HepG2 (cell line): ENCODE results near the gene DNAJC13. TPM values are rescaled to one million over a fixed set of nuclear protein-coding genes. Genes with fewer than 3 reads are reported as not detected.

Experiments
- ATAC-seq: fragments of 200-7000 bp; cut with Tn5 transposase; 3 replicates; pipeline ENCODE4 v1.9.1; 2020; ENCODE audit warnings: mild to moderate bottlenecking, moderate library complexity
- BruUV-seq: library from RNA; stranded (reverse); fragments of 400-500 nt; replicated peaks from 2 replicates; lab custom pipeline; 2021; lab: Mats Ljungman, UMichigan
- CTCF ChIA-PET: fragments of 300-600 bp; formaldehyde crosslinking; extraction: SDS; loops from one replicate; lab custom pipeline; 2021; ENCODE audit warnings: low total read pairs, inconsistent platforms, low intra/inter-chr PET ratio; lab: Yijun Ruan, JAX
- POLR2A ChIA-PET: fragments of 350-600 bp; sonication (Branson Sonifier 250); formaldehyde crosslinking; loops from one replicate; lab custom pipeline; 2020; ENCODE audit warnings: antibody characterized with exemption, inconsistent platforms; lab: Yijun Ruan, JAX
- DNase-seq: peaks from one replicate; pipeline ENCODE4 v3.0.0-alpha.2; 2015; ENCODE audit warnings: low spot score
- FAIRE-seq: peaks from 3 replicates; lab custom pipeline; 2011; peaks lifted over from hg19 to GRCh38; lab: Jason Lieb, UNC
- H2AFZ ChIP-seq: one replicate; pipeline ENCODE4 v1.6.1; 2011; ENCODE audit warnings: low read length, inconsistent platforms
- H3K27ac ChIP-seq: fragments of 300-600 bp; 3 replicates; pipeline ENCODE4 v1.8.0; 2011; ENCODE audit warnings: mixed run types, mild to moderate bottlenecking, mixed read lengths, low read length, inconsistent platforms; ENCODE audit not compliant: insufficient read depth; ENCODE audit errors: extremely low read length
- H3K27me3 ChIP-seq, 2 experiments: fragments of 200-600 bp in 1 of 2; 2 replicates in 1 of 2; 3 replicates in 1 of 2; pipeline versions ENCODE4 v1.6.0 to v1.8.0; 2011; ENCODE audit warnings: low read length in 2 of 2, mild to moderate bottlenecking in 2 of 2, moderate library complexity in 2 of 2, inconsistent platforms in 1 of 2; ENCODE audit not compliant: insufficient read depth in 2 of 2, control insufficient read depth in 1 of 2
- H3K36me3 ChIP-seq, 2 experiments: fragments of 200-600 bp in 1 of 2; replicated peaks in 1 of 2; 2 replicates in 1 of 2; 3 replicates in 1 of 2; pipeline versions ENCODE4 v1.5.1 to v1.8.0; 2011; ENCODE audit warnings: low read length in 2 of 2, inconsistent platforms in 1 of 2; ENCODE audit not compliant: insufficient read depth in 2 of 2, control insufficient read depth in 1 of 2
- H3K4me1 ChIP-seq: 2 replicates; pipeline ENCODE4 v1.5.1; 2012; ENCODE audit warnings: low read length, inconsistent platforms; ENCODE audit not compliant: insufficient read depth
- H3K4me2 ChIP-seq: 2 replicates; pipeline ENCODE4 v1.6.0; 2011; ENCODE audit warnings: low read depth, low read length, inconsistent platforms
- H3K4me3 ChIP-seq, 3 experiments: fragments of 200-600 bp in 1 of 3; sonication (generic), shearing (Covaris generic) in 1 of 3; replicated peaks in 1 of 3; 2 replicates each; pipeline ENCODE4 v1.5.1; 2011 to 2016; ENCODE audit warnings: low read length in 3 of 3, inconsistent platforms in 2 of 3, low read depth in 2 of 3, mild to moderate bottlenecking in 2 of 3, control low read depth in 1 of 3, mixed read lengths in 1 of 3; ENCODE audit not compliant: insufficient read depth in 1 of 3
- H3K79me2 ChIP-seq: one replicate; pipeline ENCODE4 v1.6.1; 2011; ENCODE audit warnings: low read length, inconsistent platforms; ENCODE audit not compliant: insufficient read depth
- H3K9ac ChIP-seq: 2 replicates; pipeline ENCODE4 v1.6.0; 2011; ENCODE audit warnings: mild to moderate bottlenecking, low read depth, low read length, inconsistent platforms; ENCODE audit not compliant: insufficient read depth
- H3K9me3 ChIP-seq: 2 replicates; pipeline ENCODE4 v1.5.1; 2012; ENCODE audit warnings: mild to moderate bottlenecking, low read length
- H4K20me1 ChIP-seq: 2 replicates; pipeline ENCODE4 v1.6.0; 2011; ENCODE audit warnings: inconsistent platforms, mild to moderate bottlenecking, low read length, moderate library complexity; ENCODE audit not compliant: insufficient read depth
- ATAD3A ChIP-seq: sonication (generic); formaldehyde crosslinking; IDR thresholded peaks from 2 replicates; pipeline ENCODE4 v1.4.0; 2020; ENCODE audit warnings: missing genetic modification reagents
- DNMT1 ChIP-seq: sonication (generic); formaldehyde crosslinking; IDR thresholded peaks from 2 replicates; pipeline ENCODE4 v1.5.1; 2020; ENCODE audit warnings: mild to moderate bottlenecking, missing genetic modification reagents
- GLI4 ChIP-seq: sonication (generic); formaldehyde crosslinking; IDR thresholded peaks from 2 replicates; pipeline ENCODE4 v1.5.1; 2020; ENCODE audit warnings: missing genetic modification reagents, mild to moderate bottlenecking, moderate library complexity, borderline replicate concordance
- HMGA1 ChIP-seq: sonication (generic); formaldehyde crosslinking; conservative IDR thresholded peaks from 2 replicates; pipeline ENCODE4 v1.4.0; 2020; ENCODE audit warnings: missing genetic modification reagents
- MBD4 ChIP-seq: IDR thresholded peaks from 2 replicates; pipeline ENCODE4 v1.6.1; 2012; ENCODE audit warnings: low read length, inconsistent platforms, borderline replicate concordance
- NFE2L1 ChIP-seq: sonication (generic); formaldehyde crosslinking; IDR thresholded peaks from 2 replicates; pipeline ENCODE4 v1.4.0; 2020; ENCODE audit warnings: missing genetic modification reagents, mild to moderate bottlenecking, borderline replicate concordance
- PTBP1 ChIP-seq: fragments of 200-400 bp; formaldehyde crosslinking; IDR thresholded peaks from 2 replicates; pipeline ENCODE4 v1.6.1; 2018; ENCODE audit warnings: low read length, low read depth; ENCODE audit not compliant: poor library complexity, severe bottlenecking
- ZNF552 ChIP-seq: sonication (generic); formaldehyde crosslinking; IDR thresholded peaks from 2 replicates; pipeline ENCODE4 v1.9.0; 2022; ENCODE audit warnings: missing genetic modification reagents, mild to moderate bottlenecking, borderline replicate concordance
- ZNF761 ChIP-seq: sonication (generic); formaldehyde crosslinking; conservative IDR thresholded peaks from 2 replicates; pipeline ENCODE4 v1.4.0; 2020; ENCODE audit warnings: mild to moderate bottlenecking, missing genetic modification reagents
- ZNF772 ChIP-seq: sonication (generic); formaldehyde crosslinking; IDR thresholded peaks from 2 replicates; pipeline ENCODE4 v1.5.0; 2020; ENCODE audit warnings: mild to moderate bottlenecking, missing genetic modification reagents
- WGBS: methylation state at CpG from one replicate; pipeline ENCODE4 v1.1.6; 2017; ENCODE audit warnings: low lambda C conversion rate; 5-methylcytosine and 5-hydroxymethylcytosine counted together
- in situ Hi-C: cut with HindIII; loops from 2 replicates; pipeline ENCODE4 v1.10.0; 2017; ENCODE audit warnings: low pct_unique_long_range_greater_than_20kb; ENCODE audit not compliant: extremely low pct_ligation_motif_present
- intact Hi-C: fragments of 100-400 bp; cut with micrococcal nuclease; formaldehyde crosslinking; loops from one replicate; pipeline ENCODE4 v1.10.0; 2022; ENCODE audit not compliant: unreplicated experiment
- polyA plus RNA-seq, 8 experiments: library from polyadenylated mRNA; depleted of rRNA in 3 of 8; stranded (reverse) in 7 of 8; unstranded in 1 of 8; fragments of >200 nt; fragmentation: Illumina TruSeq in 4 of 8; extraction: Trizol in 4 of 8; gene quantifications; 2 replicates each; pipeline versions ENCODE4 v1.2.1 to v1.2.3, GENCODE V29; 2011 to 2016; ENCODE audit warnings: low read depth in 4 of 8, missing spikeins in 1 of 8, mixed read lengths in 1 of 8; ENCODE audit not compliant: insufficient read depth in 1 of 8
- total RNA-seq, 5 experiments: library from RNA; depleted of rRNA; stranded (reverse); fragments of >200 nt; fragmentation: Illumina TruSeq; extraction: Trizol; gene quantifications; 2 replicates each; pipeline ENCODE4 v1.2.3, GENCODE V29; 2016; ENCODE audit warnings: low read depth in 1 of 5
- TF ChIP-seq, protein P1 (sequence below): sonication (generic); formaldehyde crosslinking; IDR thresholded peaks from 2 replicates; pipeline ENCODE4 v1.4.0; 2020; ENCODE audit warnings: missing genetic modification reagents
- TF ChIP-seq, protein P2 (sequence below): sonication (generic); formaldehyde crosslinking; IDR thresholded peaks from 2 replicates; pipeline ENCODE4 v1.5.0; 2020; ENCODE audit warnings: mild to moderate bottlenecking, missing genetic modification reagents
- TF ChIP-seq, protein P3 (sequence below): IDR thresholded peaks from 2 replicates; pipeline ENCODE4 v1.6.1; 2016; ENCODE audit warnings: low read depth, control low read depth
- TF ChIP-seq, protein P4 (sequence below): sonication (generic); formaldehyde crosslinking; IDR thresholded peaks from 2 replicates; pipeline ENCODE4 v1.4.0; 2020; ENCODE audit warnings: mild to moderate bottlenecking, missing genetic modification reagents

DNAJC13 gene
- total and polyA plus RNA-seq, 2 of the 13 experiments (the other 11 are each of a cell fraction or from before 2014, with no cell fraction given), result 9.1 to 26.2 TPM

DNA sequence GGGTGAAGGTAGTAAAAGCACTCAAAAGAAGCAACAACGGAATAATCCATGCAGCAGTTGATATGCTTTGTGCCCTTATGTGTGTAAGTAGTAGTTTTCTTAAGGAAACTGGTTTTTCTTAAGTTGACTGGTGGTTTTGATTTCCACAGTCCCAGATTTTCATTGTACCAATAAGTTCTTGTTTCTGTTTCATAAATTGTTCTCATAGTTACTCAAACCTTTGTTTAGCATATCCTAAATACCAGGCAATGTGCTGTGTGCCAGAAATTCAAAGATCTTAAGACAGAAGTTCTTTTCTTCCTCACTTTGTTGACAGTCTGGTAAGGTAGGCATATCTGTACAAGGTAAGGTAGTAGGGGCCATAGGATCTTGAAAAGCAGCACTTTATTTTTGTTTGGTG lies 40.0 kb downstream of the DNAJC13 start:
- no peak overlapping the region for H3K27ac ChIP-seq
- BruUV-seq, result no TSS peak
- H3K27me3 ChIP-seq, result no peaks in the 10 kb centered on the region
- H3K9me3 ChIP-seq, result no peaks in the 10 kb centered on the region
- H3K9ac ChIP-seq, result no peak overlapping the region
- H3K4me1 ChIP-seq, result no peaks in the 10 kb centered on the region
- DNase-seq, result no peak
- peaks cover 2 to 56% of the 10 kb centered on the region in 2 experiments for H3K36me3 ChIP-seq
- in situ Hi-C loops, result no loop called here
- no peaks in the 10 kb centered on the region; the same call in 1 of the 2 replicates for H4K20me1 ChIP-seq
- H3K4me2 ChIP-seq, result no peak overlapping the region
- POLR2A ChIA-PET, result no interaction called here
- WGBS, result 100% methylated on average over 1 of the region's 1 CpG
- TF ChIP-seq, protein P1, sequence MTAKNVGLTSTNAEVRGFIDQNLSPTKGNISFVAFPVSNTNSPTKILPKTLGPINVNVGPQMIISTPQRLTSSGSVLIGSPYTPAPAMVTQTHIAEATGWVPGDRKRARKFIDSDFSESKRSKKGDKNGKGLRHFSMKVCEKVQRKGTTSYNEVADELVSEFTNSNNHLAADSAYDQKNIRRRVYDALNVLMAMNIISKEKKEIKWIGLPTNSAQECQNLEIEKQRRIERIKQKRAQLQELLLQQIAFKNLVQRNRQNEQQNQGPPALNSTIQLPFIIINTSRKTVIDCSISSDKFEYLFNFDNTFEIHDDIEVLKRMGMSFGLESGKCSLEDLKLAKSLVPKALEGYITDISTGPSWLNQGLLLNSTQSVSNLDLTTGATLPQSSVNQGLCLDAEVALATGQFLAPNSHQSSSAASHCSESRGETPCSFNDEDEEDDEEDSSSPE (CRISPR knock-in tag), result no peak
- TF ChIP-seq, protein P2, sequence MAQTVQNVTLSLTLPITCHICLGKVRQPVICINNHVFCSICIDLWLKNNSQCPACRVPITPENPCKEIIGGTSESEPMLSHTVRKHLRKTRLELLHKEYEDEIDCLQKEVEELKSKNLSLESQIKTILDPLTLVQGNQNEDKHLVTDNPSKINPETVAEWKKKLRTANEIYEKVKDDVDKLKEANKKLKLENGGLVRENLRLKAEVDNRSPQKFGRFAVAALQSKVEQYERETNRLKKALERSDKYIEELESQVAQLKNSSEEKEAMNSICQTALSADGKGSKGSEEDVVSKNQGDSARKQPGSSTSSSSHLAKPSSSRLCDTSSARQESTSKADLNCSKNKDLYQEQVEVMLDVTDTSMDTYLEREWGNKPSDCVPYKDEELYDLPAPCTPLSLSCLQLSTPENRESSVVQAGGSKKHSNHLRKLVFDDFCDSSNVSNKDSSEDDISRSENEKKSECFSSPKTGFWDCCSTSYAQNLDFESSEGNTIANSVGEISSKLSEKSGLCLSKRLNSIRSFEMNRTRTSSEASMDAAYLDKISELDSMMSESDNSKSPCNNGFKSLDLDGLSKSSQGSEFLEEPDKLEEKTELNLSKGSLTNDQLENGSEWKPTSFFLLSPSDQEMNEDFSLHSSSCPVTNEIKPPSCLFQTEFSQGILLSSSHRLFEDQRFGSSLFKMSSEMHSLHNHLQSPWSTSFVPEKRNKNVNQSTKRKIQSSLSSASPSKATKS (CRISPR knock-in tag), result no peak
- no peak for TF ChIP-seq ZNF761 (CRISPR knock-in tag)
- no peak for TF ChIP-seq DNMT1 (CRISPR knock-in tag)
- TF ChIP-seq MBD4, result no peak
- TF ChIP-seq ZNF552 (CRISPR knock-in tag), result no peak
- TF ChIP-seq PTBP1, result no peak
- TF ChIP-seq, protein P3, sequence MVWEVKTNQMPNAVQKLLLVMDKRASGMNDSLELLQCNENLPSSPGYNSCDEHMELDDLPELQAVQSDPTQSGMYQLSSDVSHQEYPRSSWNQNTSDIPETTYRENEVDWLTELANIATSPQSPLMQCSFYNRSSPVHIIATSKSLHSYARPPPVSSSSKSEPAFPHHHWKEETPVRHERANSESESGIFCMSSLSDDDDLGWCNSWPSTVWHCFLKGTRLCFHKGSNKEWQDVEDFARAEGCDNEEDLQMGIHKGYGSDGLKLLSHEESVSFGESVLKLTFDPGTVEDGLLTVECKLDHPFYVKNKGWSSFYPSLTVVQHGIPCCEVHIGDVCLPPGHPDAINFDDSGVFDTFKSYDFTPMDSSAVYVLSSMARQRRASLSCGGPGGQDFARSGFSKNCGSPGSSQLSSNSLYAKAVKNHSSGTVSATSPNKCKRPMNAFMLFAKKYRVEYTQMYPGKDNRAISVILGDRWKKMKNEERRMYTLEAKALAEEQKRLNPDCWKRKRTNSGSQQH (CRISPR knock-in tag), result no peak
- no peak for TF ChIP-seq NFE2L1 (CRISPR knock-in tag)
- TF ChIP-seq ZNF772 (CRISPR knock-in tag), result no peak
- TF ChIP-seq ATAD3A (CRISPR knock-in tag), result no peak
- TF ChIP-seq, protein P4, sequence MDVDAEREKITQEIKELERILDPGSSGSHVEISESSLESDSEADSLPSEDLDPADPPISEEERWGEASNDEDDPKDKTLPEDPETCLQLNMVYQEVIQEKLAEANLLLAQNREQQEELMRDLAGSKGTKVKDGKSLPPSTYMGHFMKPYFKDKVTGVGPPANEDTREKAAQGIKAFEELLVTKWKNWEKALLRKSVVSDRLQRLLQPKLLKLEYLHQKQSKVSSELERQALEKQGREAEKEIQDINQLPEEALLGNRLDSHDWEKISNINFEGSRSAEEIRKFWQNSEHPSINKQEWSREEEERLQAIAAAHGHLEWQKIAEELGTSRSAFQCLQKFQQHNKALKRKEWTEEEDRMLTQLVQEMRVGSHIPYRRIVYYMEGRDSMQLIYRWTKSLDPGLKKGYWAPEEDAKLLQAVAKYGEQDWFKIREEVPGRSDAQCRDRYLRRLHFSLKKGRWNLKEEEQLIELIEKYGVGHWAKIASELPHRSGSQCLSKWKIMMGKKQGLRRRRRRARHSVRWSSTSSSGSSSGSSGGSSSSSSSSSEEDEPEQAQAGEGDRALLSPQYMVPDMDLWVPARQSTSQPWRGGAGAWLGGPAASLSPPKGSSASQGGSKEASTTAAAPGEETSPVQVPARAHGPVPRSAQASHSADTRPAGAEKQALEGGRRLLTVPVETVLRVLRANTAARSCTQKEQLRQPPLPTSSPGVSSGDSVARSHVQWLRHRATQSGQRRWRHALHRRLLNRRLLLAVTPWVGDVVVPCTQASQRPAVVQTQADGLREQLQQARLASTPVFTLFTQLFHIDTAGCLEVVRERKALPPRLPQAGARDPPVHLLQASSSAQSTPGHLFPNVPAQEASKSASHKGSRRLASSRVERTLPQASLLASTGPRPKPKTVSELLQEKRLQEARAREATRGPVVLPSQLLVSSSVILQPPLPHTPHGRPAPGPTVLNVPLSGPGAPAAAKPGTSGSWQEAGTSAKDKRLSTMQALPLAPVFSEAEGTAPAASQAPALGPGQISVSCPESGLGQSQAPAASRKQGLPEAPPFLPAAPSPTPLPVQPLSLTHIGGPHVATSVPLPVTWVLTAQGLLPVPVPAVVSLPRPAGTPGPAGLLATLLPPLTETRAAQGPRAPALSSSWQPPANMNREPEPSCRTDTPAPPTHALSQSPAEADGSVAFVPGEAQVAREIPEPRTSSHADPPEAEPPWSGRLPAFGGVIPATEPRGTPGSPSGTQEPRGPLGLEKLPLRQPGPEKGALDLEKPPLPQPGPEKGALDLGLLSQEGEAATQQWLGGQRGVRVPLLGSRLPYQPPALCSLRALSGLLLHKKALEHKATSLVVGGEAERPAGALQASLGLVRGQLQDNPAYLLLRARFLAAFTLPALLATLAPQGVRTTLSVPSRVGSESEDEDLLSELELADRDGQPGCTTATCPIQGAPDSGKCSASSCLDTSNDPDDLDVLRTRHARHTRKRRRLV (CRISPR knock-in tag), result no peak
- no peak for TF ChIP-seq GLI4 (CRISPR knock-in tag)
- no peak for TF ChIP-seq HMGA1 (CRISPR knock-in tag)
- TF ChIP-seq, all 625 proteins: peak for 0
- ATAC-seq (no peak), FAIRE-seq (no peak)
- CTCF ChIA-PET, result no interaction called here
- no peak overlapping the region for H3K4me3 ChIP-seq
- H3K79me2 ChIP-seq, result no peaks in the 10 kb centered on the region
- H2AFZ ChIP-seq, result no peak overlapping the region
- intact Hi-C loops, result no loop called here
